ENCODE results near the gene TMEM164. TPM values are rescaled to one million over a fixed set of nuclear protein-coding genes. Genes with fewer than 3 reads are reported as not detected.

TMEM164 gene
- total and polyA plus RNA-seq, 10 of the 15 experiments (the other 5 are each of a cell fraction or from before 2014, with no cell fraction given), result 0.61 to 18.3 (median 7.0) TPM

DNA sequence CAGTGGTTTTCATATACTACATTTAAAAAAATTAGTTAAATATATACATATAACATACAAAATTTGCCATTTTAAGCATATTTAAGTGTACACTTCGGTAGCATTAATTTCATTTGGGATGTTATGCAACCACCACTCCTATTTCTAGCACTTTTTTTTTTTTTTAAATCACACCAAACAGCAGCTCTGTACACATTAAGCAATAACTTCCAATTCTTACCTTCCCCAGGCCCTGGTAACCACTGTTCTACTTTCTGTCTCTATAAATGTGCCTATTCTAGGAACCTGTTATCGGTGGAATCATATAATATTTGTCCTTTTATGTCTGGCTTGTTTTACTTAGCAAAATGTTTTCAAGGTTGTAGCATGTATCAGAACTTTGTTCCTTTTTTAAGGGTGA is 39.1 kb downstream of the TMEM164 start:
- intact Hi-C loops (cut with micrococcal nuclease; ENCODE audit: unreplicated experiment) (no loop called here), in situ Hi-C loops (cut with MboI) (no loop called here)
- DNase-seq (ENCODE audit: low read depth, low spot score) (no peak), ATAC-seq (no peak), FAIRE-seq (no peak)
- CTCF ChIA-PET, result interaction anchor here (0.7 kb wide), 1 partner anchor 21 kb away, joined by 3 read pairs; no protein-coding TSS in a partner anchor
- peaks cover 2% of the 10 kb centered on the region; the same call in 1 of the 2 replicates for H3K79me2 ChIP-seq (ENCODE audit: control insufficient read depth, insufficient read depth, low read length)
- no peaks in the 10 kb centered on the region for H4K20me1 ChIP-seq (ENCODE audit: control insufficient read depth, insufficient read depth)
- H3K27ac ChIP-seq (ENCODE audit: control insufficient read depth, insufficient read depth), result no peak overlapping the region
- WGBS (ENCODE audit: insufficient coverage, insufficient replicate concordance, low lambda C conversion rate, missing lambda C conversion rate), result 50% methylated on average over 2 of the region's 2 CpGs
- no peaks in the 10 kb centered on the region for H3K27me3 ChIP-seq (replicated peaks in 1 of 2; ENCODE audit: control insufficient read depth in 2 of 2, insufficient read depth in 2 of 2, low read length in 1 of 2)
- BruUV-seq (replicated peaks), result no TSS peak
- TF ChIP-seq WRNIP1 (IDR thresholded peaks at IDR 0.05; ENCODE audit: borderline replicate concordance, low read depth, low read length) (no peak), NR2F1 (conservative IDR thresholded peaks at IDR 0.05) (no peak), CBX3 (IDR thresholded peaks at IDR 0.05; ENCODE audit: borderline replicate concordance, low read depth) (no peak), SUPT20H (IDR thresholded peaks at IDR 0.05; ENCODE audit: borderline replicate concordance, control insufficient read depth, low read depth, low read length) (no peak), SIN3A (IDR thresholded peaks at IDR 0.05; ENCODE audit: low read depth, low read length) (no peak), ESRRA (IDR thresholded peaks at IDR 0.05; ENCODE audit: low read length) (no peak), SMAD1 (IDR thresholded peaks at IDR 0.05; ENCODE audit: low read depth, partially characterized antibody) (no peak), BCL11A (IDR thresholded peaks at IDR 0.05; ENCODE audit: low read depth, low read length) (no peak), IRF4 (IDR thresholded peaks at IDR 0.05; ENCODE audit: low read depth, low read length) (no peak), NBN (IDR thresholded peaks at IDR 0.05) (no peak), KAT2A (conservative IDR thresholded peaks at IDR 0.05; ENCODE audit: control insufficient read depth, low read depth, low read length) (no peak), E2F8 (IDR thresholded peaks at IDR 0.05; ENCODE audit: low read depth, partially characterized antibody) (no peak), ETV6 (conservative IDR thresholded peaks at IDR 0.05 in 1 of 2, IDR thresholded peaks at IDR 0.05 in 1 of 2; ENCODE audit: borderline replicate concordance in 1 of 2, low read depth in 1 of 2) (no peak), TBL1XR1 (IDR thresholded peaks at IDR 0.05; ENCODE audit: low read depth, low read length) (no peak), JUND (IDR thresholded peaks at IDR 0.05; ENCODE audit: low read depth, low read length) (no peak), PAX5 (IDR thresholded peaks at IDR 0.05; ENCODE audit: borderline replicate concordance, low read depth, low read length) (no peak), TARDBP (IDR thresholded peaks at IDR 0.05; ENCODE audit: borderline replicate concordance) (no peak)
- TF ChIP-seq, protein P1, sequence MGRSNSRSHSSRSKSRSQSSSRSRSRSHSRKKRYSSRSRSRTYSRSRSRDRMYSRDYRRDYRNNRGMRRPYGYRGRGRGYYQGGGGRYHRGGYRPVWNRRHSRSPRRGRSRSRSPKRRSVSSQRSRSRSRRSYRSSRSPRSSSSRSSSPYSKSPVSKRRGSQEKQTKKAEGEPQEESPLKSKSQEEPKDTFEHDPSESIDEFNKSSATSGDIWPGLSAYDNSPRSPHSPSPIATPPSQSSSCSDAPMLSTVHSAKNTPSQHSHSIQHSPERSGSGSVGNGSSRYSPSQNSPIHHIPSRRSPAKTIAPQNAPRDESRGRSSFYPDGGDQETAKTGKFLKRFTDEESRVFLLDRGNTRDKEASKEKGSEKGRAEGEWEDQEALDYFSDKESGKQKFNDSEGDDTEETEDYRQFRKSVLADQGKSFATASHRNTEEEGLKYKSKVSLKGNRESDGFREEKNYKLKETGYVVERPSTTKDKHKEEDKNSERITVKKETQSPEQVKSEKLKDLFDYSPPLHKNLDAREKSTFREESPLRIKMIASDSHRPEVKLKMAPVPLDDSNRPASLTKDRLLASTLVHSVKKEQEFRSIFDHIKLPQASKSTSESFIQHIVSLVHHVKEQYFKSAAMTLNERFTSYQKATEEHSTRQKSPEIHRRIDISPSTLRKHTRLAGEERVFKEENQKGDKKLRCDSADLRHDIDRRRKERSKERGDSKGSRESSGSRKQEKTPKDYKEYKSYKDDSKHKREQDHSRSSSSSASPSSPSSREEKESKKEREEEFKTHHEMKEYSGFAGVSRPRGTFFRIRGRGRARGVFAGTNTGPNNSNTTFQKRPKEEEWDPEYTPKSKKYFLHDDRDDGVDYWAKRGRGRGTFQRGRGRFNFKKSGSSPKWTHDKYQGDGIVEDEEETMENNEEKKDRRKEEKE (IDR thresholded peaks at IDR 0.05), result no peak
- TF ChIP-seq, protein P2, sequence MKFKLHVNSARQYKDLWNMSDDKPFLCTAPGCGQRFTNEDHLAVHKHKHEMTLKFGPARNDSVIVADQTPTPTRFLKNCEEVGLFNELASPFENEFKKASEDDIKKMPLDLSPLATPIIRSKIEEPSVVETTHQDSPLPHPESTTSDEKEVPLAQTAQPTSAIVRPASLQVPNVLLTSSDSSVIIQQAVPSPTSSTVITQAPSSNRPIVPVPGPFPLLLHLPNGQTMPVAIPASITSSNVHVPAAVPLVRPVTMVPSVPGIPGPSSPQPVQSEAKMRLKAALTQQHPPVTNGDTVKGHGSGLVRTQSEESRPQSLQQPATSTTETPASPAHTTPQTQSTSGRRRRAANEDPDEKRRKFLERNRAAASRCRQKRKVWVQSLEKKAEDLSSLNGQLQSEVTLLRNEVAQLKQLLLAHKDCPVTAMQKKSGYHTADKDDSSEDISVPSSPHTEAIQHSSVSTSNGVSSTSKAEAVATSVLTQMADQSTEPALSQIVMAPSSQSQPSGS (IDR thresholded peaks at IDR 0.05; ENCODE audit: low read length), result no peak
- peaks cover 13% of the 10 kb centered on the region for H3K4me1 ChIP-seq (ENCODE audit: control insufficient read depth, insufficient read depth, low read length)
- H3K9ac ChIP-seq (ENCODE audit: control insufficient read depth, insufficient read depth, low read length), result no peak overlapping the region
- no peak overlapping the region for H3K4me2 ChIP-seq (ENCODE audit: control insufficient read depth, insufficient read depth)
- SMC1A ChIA-PET (ENCODE audit: uncharacterized antibody, unreplicated experiment), result interaction anchor here (1.7 kb wide), 1 partner anchor 14 kb away, joined by 6 read pairs; no protein-coding TSS in a partner anchor
- H3K36me3 ChIP-seq (ENCODE audit: control insufficient read depth in 2 of 2, insufficient read depth in 2 of 2, low read length in 1 of 2), result no peaks in the 10 kb centered on the region; a peak in 1 of 4 replicates
- H3K4me3 ChIP-seq, result no peak overlapping the region
- POLR2A ChIA-PET, result no interaction called here
- RAD21 ChIA-PET (ENCODE audit: unreplicated experiment), result no interaction called here
- no peaks in the 10 kb centered on the region for H3K9me3 ChIP-seq (replicated peaks; ENCODE audit: control insufficient read depth, insufficient read depth, low read length)
- no peak overlapping the region for H2AFZ ChIP-seq (ENCODE audit: control insufficient read depth, low read depth, low read length)

Measured in GM12878 (cell line).